AG09319 (cell line): Measurements from ENCODE around the gene PLEKHG7.
"Not testable (repeated sequence)": the region's sequence is repeated elsewhere in the genome, so short reads cannot be mapped to it uniquely, and the experiment has no call there.

Source experiments
- DNase-seq: peaks from one replicate; pipeline ENCODE4 v3.0.0-alpha.2; 2010; ENCODE audit warnings: low read depth; ENCODE audit errors: extremely low read depth
- TF ChIP-seq, protein P1 (sequence below): IDR thresholded peaks from 2 replicates; pipeline ENCODE4 v1.5.1; 2011; ENCODE audit warnings: low read depth, mild to moderate bottlenecking, inconsistent platforms, low read length, moderate library complexity

The PLEKHG7 gene

DNA sequence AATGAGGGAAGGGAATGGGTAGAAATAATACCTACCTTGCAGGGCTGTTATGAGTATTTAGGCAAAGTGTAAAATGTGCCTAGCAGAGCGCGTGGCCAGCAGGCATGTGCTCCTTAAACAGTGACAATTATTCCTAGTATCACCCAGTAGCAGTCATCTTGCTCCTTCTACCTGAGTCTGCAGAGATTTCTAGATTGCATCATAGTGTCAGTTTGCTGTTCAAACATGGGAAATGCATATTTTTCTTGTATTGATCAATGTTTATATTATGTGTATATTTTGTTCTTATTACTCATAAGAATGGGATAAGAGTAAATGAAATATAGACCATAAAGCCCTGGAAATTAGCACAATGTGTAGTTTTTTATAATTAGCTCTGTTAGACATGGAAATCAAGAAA is 37.3 kb upstream of the PLEKHG7 start:
- DNase-seq: no peak
- TF ChIP-seq, protein P1, sequence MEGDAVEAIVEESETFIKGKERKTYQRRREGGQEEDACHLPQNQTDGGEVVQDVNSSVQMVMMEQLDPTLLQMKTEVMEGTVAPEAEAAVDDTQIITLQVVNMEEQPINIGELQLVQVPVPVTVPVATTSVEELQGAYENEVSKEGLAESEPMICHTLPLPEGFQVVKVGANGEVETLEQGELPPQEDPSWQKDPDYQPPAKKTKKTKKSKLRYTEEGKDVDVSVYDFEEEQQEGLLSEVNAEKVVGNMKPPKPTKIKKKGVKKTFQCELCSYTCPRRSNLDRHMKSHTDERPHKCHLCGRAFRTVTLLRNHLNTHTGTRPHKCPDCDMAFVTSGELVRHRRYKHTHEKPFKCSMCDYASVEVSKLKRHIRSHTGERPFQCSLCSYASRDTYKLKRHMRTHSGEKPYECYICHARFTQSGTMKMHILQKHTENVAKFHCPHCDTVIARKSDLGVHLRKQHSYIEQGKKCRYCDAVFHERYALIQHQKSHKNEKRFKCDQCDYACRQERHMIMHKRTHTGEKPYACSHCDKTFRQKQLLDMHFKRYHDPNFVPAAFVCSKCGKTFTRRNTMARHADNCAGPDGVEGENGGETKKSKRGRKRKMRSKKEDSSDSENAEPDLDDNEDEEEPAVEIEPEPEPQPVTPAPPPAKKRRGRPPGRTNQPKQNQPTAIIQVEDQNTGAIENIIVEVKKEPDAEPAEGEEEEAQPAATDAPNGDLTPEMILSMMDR: no peak

DNA sequence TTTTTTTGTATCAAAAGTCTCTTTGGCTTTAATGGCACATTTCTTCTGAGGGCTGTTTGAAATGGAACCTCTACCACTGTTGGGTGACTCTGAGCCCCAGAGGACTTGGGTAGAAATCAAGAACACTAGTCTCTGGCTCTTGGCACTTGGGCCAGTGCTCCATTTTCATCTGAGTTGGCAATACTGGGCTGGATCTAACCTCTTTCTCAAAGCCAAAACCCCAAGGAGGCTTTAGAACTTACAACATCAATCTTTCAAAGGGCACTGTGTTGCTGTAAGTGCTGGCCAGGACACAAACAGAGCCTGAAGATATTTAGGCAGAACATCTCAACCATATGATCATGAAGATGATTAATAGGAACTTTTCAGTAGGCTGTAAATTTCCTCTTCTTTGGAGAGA is 34.0 kb upstream of the PLEKHG7 start:
- no peak for DNase-seq
- TF ChIP-seq, protein P1: no peak

- not testable (repeated sequence) for DNase-seq
Measured at GRCh38 chr12:92671524-92671923, 31.3 kb upstream of the PLEKHG7 start.

GRCh38 chr12:92673756-92674155 is 29.0 kb upstream of the PLEKHG7 start:
- TF ChIP-seq, protein P1: no peak
- DNase-seq: no peak

- TF ChIP-seq, protein P1: no peak
- no peak for DNase-seq
Measured at GRCh38 chr12:92674500-92674899, 28.3 kb upstream of the PLEKHG7 start.

GRCh38 chr12:92675092-92675865 is 27.5 kb upstream of the PLEKHG7 start:
- TF ChIP-seq, protein P1: no peak
- no peak for DNase-seq

GRCh38 chr12:92676710-92677109 is 26.1 kb upstream of the PLEKHG7 start:
- TF ChIP-seq, protein P1: no peak
- DNase-seq: no peak

DNA sequence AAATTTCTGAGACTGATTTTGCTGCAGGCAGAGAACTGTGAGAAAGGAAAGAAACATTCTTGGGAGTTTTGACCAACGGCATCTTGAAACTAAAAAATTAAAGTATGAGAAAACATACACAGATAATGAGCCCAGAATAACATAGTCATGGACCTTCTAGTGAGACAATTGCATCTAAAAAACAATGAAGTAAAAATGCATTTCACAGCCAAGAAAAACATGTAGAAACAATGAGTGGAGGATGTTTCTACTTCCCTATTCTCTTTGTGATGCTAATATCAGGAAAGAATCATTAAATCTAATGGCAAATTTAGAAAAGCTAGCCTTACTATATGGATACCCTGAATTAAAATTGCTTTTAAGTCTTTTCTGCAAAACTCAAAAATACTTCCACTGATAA is 12.2 kb upstream of the PLEKHG7 start:
- no peak for DNase-seq
- TF ChIP-seq, protein P1: no peak
